Nephron (organoid): ENCODE results near the gene ANKRD13B.

Source experiments
- H3K27ac Mint-ChIP-seq, 3 experiments: 2 replicates each; pipeline ENCODE4 v1.8.0; 2020; ENCODE audit warnings: mixed read lengths in 3 of 3, mild to moderate bottlenecking in 2 of 3, moderate library complexity in 1 of 3
- H3K27me3 Mint-ChIP-seq: 2 replicates; pipeline ENCODE4 v1.8.0; 2021; ENCODE audit warnings: low read depth, mild to moderate bottlenecking, moderate library complexity, mixed read lengths
- H3K36me3 Mint-ChIP-seq: 2 replicates; pipeline ENCODE4 v1.8.0; 2020; ENCODE audit warnings: low read depth, mixed read lengths
- H3K4me1 Mint-ChIP-seq: 2 replicates; pipeline ENCODE4 v1.8.0; 2020; ENCODE audit warnings: mixed read lengths
- H3K4me3 Mint-ChIP-seq, 3 experiments: 2 replicates each; pipeline ENCODE4 v1.8.0; 2020; ENCODE audit warnings: mild to moderate bottlenecking in 3 of 3, mixed read lengths in 3 of 3, moderate library complexity in 2 of 3
- H3K9me3 Mint-ChIP-seq: 2 replicates; pipeline ENCODE4 v1.8.0; 2020; ENCODE audit warnings: mixed read lengths
- TF ChIP-seq, protein P1 (sequence below), 3 experiments: fragments of 200-600 bp; sonication (generic); IDR thresholded peaks; one replicate each; pipeline ENCODE4 v1.5.0; 2021; ENCODE audit warnings: antibody characterized with exemption in 3 of 3; ENCODE audit not compliant: unreplicated experiment in 3 of 3

Gene ANKRD13B

DNA sequence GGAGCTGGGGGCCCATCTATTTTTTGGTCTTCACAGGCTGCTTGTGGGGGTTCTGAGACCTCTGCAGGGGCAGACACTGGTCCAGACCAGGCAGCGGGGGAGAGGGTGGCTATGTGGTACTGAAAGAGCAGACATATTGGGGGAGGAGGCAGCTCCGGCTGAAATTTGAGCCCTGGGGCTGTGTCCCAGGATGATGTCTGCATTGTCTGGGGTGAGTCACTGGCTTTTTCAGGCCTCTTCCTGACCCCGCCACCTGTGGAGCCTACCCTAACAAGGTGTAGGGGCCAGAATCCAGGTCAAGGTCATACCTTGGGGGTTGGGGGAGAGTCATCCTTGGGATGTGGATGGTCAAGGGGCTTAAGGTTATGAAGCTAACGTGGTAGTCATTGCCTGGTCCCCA, 27.3 kb downstream of the ANKRD13B start:
- Mint-ChIP-seq H3K27me3 (peaks cover 87% of the 10 kb centered on the region), H3K36me3 (no peaks in the 10 kb centered on the region)

DNA sequence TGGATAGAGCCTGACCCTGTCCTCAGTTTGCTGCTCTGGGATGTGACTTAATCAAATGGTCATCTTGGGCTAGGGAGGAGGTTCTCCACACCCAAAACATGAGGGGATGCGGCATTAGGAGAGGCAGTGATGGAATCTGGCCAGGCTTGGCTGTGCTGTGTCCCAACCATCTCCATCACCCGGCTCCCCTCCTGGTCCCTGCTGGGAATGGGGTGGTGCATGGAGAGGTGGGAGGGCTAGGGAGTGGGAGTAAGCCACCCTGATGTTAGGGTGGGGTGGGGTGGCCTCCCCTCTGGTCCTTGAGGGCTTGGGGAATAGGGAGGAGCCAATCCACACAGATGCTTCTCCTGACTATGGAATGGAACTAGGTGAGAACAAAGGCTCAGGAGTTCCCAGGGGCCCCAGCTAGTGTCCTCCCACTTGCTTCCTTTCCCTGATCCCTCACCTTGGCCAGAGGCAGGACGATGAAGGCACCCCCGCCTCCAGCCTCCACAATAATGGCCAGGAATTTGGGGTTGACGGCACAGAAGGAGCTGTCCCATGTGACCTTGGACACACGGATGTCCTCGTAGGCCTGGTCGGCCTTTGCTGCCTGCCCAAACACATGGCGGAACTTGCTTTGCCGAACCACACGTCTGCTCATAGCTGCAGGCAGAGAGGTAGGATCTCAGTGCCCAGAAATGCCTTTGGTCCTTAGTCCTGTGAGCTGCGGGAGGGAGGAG, 28.0 kb downstream of the ANKRD13B start:
- H3K27me3 Mint-ChIP-seq = peaks cover 80% of the 10 kb centered on the region
- H3K9me3 Mint-ChIP-seq = no peaks in the 10 kb centered on the region
- H3K36me3 Mint-ChIP-seq = peaks cover 3% of the 10 kb centered on the region
- TF ChIP-seq, protein P1, sequence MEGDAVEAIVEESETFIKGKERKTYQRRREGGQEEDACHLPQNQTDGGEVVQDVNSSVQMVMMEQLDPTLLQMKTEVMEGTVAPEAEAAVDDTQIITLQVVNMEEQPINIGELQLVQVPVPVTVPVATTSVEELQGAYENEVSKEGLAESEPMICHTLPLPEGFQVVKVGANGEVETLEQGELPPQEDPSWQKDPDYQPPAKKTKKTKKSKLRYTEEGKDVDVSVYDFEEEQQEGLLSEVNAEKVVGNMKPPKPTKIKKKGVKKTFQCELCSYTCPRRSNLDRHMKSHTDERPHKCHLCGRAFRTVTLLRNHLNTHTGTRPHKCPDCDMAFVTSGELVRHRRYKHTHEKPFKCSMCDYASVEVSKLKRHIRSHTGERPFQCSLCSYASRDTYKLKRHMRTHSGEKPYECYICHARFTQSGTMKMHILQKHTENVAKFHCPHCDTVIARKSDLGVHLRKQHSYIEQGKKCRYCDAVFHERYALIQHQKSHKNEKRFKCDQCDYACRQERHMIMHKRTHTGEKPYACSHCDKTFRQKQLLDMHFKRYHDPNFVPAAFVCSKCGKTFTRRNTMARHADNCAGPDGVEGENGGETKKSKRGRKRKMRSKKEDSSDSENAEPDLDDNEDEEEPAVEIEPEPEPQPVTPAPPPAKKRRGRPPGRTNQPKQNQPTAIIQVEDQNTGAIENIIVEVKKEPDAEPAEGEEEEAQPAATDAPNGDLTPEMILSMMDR (IDR thresholded peaks at IDR 0.05; ENCODE audit: unreplicated experiment in 3 of 3) = no peak
- no peak overlapping the region for H3K27ac Mint-ChIP-seq
- H3K4me3 Mint-ChIP-seq = peak overlapping the region; percentile 36 to 79 (median 77)
- peaks cover 21% of the 10 kb centered on the region for H3K4me1 Mint-ChIP-seq

More for the DNA sequence above, 27.3 kb downstream of the ANKRD13B start:
- TF ChIP-seq, protein P1 (IDR thresholded peaks at IDR 0.05; ENCODE audit: unreplicated experiment in 3 of 3) = no peak
- H3K9me3 Mint-ChIP-seq = no peaks in the 10 kb centered on the region
- H3K4me1 Mint-ChIP-seq = peaks cover 26% of the 10 kb centered on the region
- H3K4me3 Mint-ChIP-seq = peak overlapping the region in 2 of 3 experiments; percentile 16 to 17
- H3K27ac Mint-ChIP-seq = no peak overlapping the region

DNA sequence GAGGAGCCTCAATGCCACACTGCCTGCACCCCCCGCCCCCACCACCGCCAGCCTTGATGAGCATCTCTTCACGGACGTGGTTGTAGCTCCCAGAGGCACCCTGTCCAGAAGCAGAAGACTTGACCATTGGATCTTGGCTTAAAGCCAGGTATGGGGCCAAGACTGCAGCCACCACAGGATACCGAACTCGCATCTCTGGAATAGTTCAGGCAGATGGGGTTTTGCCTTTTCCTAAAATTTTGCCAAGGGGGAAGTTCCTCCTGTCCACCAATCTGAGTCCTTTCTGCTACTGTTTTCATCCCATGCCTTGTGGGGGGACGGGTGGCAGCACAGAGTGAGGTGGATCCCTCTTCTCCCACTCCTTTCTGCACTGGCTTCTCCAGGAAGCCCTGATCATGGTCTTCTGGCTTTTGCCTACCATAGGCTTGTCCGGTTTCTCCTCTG, 28.8 kb downstream of the ANKRD13B start:
- peaks cover 5% of the 10 kb centered on the region for H3K36me3 Mint-ChIP-seq
- peaks cover 13% of the 10 kb centered on the region for H3K4me1 Mint-ChIP-seq

DNA sequence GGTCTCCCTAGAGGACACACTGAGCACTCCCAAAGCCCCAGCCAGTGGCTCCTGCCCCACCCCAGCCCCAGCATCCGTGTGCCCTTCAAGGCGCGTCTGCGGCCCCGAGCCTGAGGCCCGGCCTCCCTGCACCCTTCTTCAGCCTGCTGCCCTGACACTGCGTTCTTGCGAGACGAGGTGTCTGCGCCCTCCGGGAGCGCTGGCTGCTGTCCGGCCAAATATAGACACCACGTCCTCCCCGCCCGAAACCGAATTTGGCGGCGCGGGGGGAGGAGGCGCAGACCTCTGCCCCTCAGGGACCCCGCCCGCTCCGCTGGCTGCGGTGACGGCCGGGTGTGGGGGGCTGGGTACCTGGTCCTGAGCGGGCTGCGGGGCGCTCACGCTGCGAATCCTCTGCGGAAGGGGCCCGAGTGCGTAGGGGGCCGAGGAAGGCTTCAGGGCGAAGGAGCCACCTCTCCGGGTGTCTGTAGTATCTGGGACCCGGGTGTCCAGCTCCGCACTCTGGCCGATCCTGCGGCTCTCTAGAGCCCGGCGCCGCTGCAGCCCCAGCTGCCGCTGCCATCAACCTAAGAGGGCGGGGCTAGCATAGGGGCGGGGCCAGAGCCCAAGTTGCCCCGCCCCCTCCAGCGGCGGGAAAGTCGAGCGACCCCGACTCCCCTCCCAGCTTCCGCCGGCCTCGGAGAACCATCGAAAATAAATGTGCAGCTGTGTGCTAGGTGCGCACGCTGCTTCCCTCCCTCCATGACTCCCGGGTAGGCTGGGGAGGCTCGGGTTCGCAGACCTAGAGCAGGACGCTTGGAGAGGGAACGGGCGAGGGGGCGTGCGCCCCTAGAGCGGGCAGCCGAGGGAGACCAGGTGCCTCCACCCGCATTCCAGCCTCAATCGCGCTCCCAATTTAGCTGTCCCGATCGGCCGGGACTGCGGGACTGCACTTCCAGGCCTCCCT, 29.7 kb downstream of the ANKRD13B start, which contains the start of gene CORO6:
Gene CORO6, minus strand, starts transcription at position 576 of the 946 bp plus-strand sequence. CDS start 1,491 bp downstream, outside the sequence.
- Mint-ChIP-seq H3K36me3 (peaks cover 5% of the 10 kb centered on the region), H3K27ac (peak within 1 kb of the TSS in 1 of 3 experiments; percentile 12), H3K4me3 (peak within 1 kb of the TSS; percentile 77 to 80 (median 79)), H3K27me3 (peaks cover 64% of the 10 kb centered on the region), H3K9me3 (no peaks in the 10 kb centered on the region), H3K4me1 (peaks cover 10% of the 10 kb centered on the region)
- TF ChIP-seq, protein P1 (IDR thresholded peaks at IDR 0.05; ENCODE audit: unreplicated experiment in 3 of 3) = no peak

More for the DNA sequence above, 28.8 kb downstream of the ANKRD13B start:
- no peaks in the 10 kb centered on the region for H3K9me3 Mint-ChIP-seq
- H3K27me3 Mint-ChIP-seq = peaks cover 72% of the 10 kb centered on the region
- TF ChIP-seq, protein P1 (IDR thresholded peaks at IDR 0.05; ENCODE audit: unreplicated experiment in 3 of 3) = no peak
- no peak overlapping the region for H3K27ac Mint-ChIP-seq
- peak overlapping the region; percentile 77 to 80 (median 79) for H3K4me3 Mint-ChIP-seq

DNA sequence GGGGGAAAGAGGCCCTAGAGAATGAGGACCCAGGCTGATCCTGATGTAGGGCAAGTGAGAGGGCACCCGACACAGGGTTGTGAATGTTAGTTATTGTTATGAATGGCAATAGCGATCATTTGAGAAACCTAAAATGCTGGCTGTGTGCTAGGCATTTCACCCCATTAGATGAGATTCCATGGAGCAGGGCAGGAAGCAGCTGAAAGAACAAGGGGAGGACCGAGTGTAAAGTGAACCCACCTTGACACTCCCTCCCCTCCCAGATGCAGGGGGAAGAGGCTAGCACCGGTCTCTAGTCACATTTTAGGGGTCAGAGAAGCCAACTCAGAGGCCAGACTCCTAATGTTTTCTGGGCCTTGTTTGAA, 30.3 kb downstream of the ANKRD13B start:
- TF ChIP-seq, protein P1 (IDR thresholded peaks at IDR 0.05; ENCODE audit: unreplicated experiment in 3 of 3) = no peak
- H3K9me3 Mint-ChIP-seq = no peaks in the 10 kb centered on the region
- peaks cover 5% of the 10 kb centered on the region for H3K36me3 Mint-ChIP-seq
- H3K4me1 Mint-ChIP-seq = peaks cover 10% of the 10 kb centered on the region
- peaks cover 57% of the 10 kb centered on the region for H3K27me3 Mint-ChIP-seq
- H3K4me3 Mint-ChIP-seq = peak overlapping the region; percentile 77 to 80 (median 79)
- H3K27ac Mint-ChIP-seq = peak overlapping the region in 1 of 3 experiments; percentile 12
